ENCODE data around the gene WNT7B.

- TF ChIP-seq CTCF (IDR thresholded peaks at IDR 0.05) (no peak), POLR2AphosphoS5 (IDR thresholded peaks at IDR 0.05) (no peak), POLR2A (IDR thresholded peaks at IDR 0.05) (no peak)
Measured at GRCh38 chr22:46000081-46001027, 23.4 kb upstream of the WNT7B start.
